ENCODE measurements around the gene MTR.

DNA sequence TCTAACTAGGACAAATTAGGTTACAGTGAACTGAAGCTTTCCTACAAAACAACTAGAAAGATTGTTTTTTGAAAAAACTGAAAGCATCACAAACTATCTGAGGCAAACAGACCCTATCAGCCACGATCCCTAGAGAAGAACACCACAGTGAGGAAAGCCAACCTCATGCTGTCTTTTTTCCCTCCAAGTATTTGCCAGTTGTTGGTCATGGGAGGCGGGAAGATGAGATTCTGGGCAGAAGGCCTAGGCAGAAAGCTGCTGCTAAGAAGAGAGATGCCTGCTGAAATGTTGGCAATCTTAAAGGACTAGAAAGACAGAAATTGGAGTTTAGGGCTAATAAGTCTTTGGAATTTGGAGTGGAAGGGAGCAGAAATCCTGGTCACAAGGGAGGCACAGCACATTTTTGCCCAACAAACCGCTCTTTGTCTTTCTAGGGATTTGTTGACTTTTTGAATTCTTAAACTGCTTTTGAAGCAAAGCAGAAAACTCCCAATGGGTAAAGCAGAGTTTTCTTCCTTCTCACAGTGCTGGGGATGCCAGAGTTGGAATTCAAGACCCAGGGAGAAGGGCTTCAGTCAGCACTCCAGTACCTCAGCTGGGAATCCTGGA is 125.3 kb downstream of the MTR start:
- TF ChIP-seq CTCF (IDR thresholded peaks at IDR 0.05) (no peak), ZFX (IDR thresholded peaks at IDR 0.05; ENCODE audit: borderline replicate concordance) (no peak)
